GM12878 (cell line): ENCODE results near the gene SIAH2. TPM values are rescaled to one million over a fixed set of nuclear protein-coding genes. Genes with fewer than 3 reads are reported as not detected.

Source experiments
- ATAC-seq: fragments of 200-7000 bp; cut with Tn5 transposase; 3 replicates; pipeline ENCODE4 v1.9.1; 2020; ENCODE audit warnings: mild to moderate bottlenecking, moderate library complexity
- BruUV-seq: library from RNA; stranded (reverse); fragments of 400-500 nt; replicated peaks from 2 replicates; lab custom pipeline; 2021; lab: Mats Ljungman, UMichigan
- CTCF ChIA-PET: fragments of 300-600 bp; sonication (Branson Sonifier 250); formaldehyde crosslinking; extraction: SDS; loops from one replicate; lab custom pipeline; 2021; ENCODE audit warnings: inconsistent platforms; lab: Yijun Ruan, JAX
- POLR2A ChIA-PET: fragments of 350-600 bp; formaldehyde crosslinking; extraction: SDS; loops from one replicate; lab custom pipeline; 2021; ENCODE audit warnings: inconsistent platforms; lab: Charles Lee
- RAD21 ChIA-PET: fragments of 300-600 bp; sonication (Branson Sonifier 250); formaldehyde crosslinking; loops from one replicate; lab custom pipeline; 2023; ENCODE audit warnings: antibody characterized with exemption; ENCODE audit not compliant: unreplicated experiment; lab: Charles Lee
- SMC1A ChIA-PET: fragments of 300-600 bp; sonication (Branson Sonifier 250); formaldehyde crosslinking; loops from one replicate; lab custom pipeline; 2023; ENCODE audit not compliant: unreplicated experiment, uncharacterized antibody; lab: Charles Lee
- DNase-seq: peaks from one replicate; pipeline ENCODE4 v3.0.0-alpha.2; 2011; ENCODE audit warnings: low read depth, low spot score
- FAIRE-seq: peaks from 3 replicates; lab custom pipeline; 2011; peaks lifted over from hg19 to GRCh38; lab: Jason Lieb, UNC
- H2AFZ ChIP-seq: 2 replicates; pipeline ENCODE4 v1.6.0; 2011; ENCODE audit warnings: low read depth, low read length, control low read depth; ENCODE audit not compliant: control insufficient read depth
- H3K27ac ChIP-seq: 2 replicates; pipeline ENCODE4 v1.5.1; 2011; ENCODE audit warnings: control low read depth; ENCODE audit not compliant: control insufficient read depth, insufficient read depth
- H3K27me3 ChIP-seq, 2 experiments: replicated peaks in 1 of 2; 2 replicates each; pipeline versions ENCODE4 v1.6.0 to v1.6.1; 2011; ENCODE audit warnings: low read length in 1 of 2; ENCODE audit not compliant: control insufficient read depth in 2 of 2, insufficient read depth in 2 of 2
- H3K36me3 ChIP-seq, 2 experiments: 2 replicates each; pipeline ENCODE4 v1.5.1; 2011; ENCODE audit warnings: low read length in 1 of 2; ENCODE audit not compliant: control insufficient read depth in 2 of 2, insufficient read depth in 2 of 2
- H3K4me1 ChIP-seq: 2 replicates; pipeline ENCODE4 v1.6.1; 2011; ENCODE audit warnings: mild to moderate bottlenecking, low read length, moderate library complexity, mixed read lengths; ENCODE audit not compliant: control insufficient read depth, insufficient read depth
- H3K4me2 ChIP-seq: 2 replicates; pipeline ENCODE4 v1.6.0; 2011; ENCODE audit warnings: control low read depth; ENCODE audit not compliant: control insufficient read depth, insufficient read depth
- H3K4me3 ChIP-seq: fragments of 200-600 bp; sonication (generic); 2 replicates; pipeline ENCODE4 v1.5.1; 2016
- H3K79me2 ChIP-seq: 2 replicates; pipeline ENCODE4 v1.6.0; 2011; ENCODE audit warnings: low read length; ENCODE audit not compliant: control insufficient read depth, insufficient read depth
- H3K9ac ChIP-seq: 2 replicates; pipeline ENCODE4 v1.8.0; 2011; ENCODE audit warnings: low read length, control low read depth, mixed read lengths; ENCODE audit not compliant: control insufficient read depth, insufficient read depth
- H3K9me3 ChIP-seq: replicated peaks from 3 replicates; pipeline ENCODE4 v1.5.1; 2011; ENCODE audit warnings: mild to moderate bottlenecking, low read length; ENCODE audit not compliant: control insufficient read depth, insufficient read depth
- H4K20me1 ChIP-seq: 2 replicates; pipeline ENCODE4 v1.6.0; 2011; ENCODE audit not compliant: control insufficient read depth, insufficient read depth
- ASH2L ChIP-seq: fragments of 300-600, 200-600 bp; sonication (generic); IDR thresholded peaks from 2 replicates; pipeline ENCODE4 v1.6.1; 2017; ENCODE audit warnings: low read depth, mild to moderate bottlenecking, borderline replicate concordance
- CBFB ChIP-seq: IDR thresholded peaks from 2 replicates; pipeline ENCODE4 v1.6.1; 2016; ENCODE audit warnings: antibody characterized with exemption, low read depth
- CUX1 ChIP-seq: IDR thresholded peaks from 2 replicates; pipeline ENCODE4 v1.6.1; 2012; ENCODE audit warnings: improper control_type of control experiment, low read depth, low read length; ENCODE audit not compliant: insufficient replicate concordance
- DPF2 ChIP-seq: fragments of 450-650 bp; IDR thresholded peaks from 2 replicates; pipeline ENCODE4 v1.6.1; 2017; ENCODE audit warnings: mild to moderate bottlenecking
- HCFC1 ChIP-seq: fragments of 150-350 bp; IDR thresholded peaks from 2 replicates; pipeline ENCODE4 v1.6.1; 2014; ENCODE audit warnings: low read length
- KAT2A ChIP-seq: conservative IDR thresholded peaks from 2 replicates; pipeline ENCODE4 v1.6.1; 2011; ENCODE audit warnings: low read depth, low read length; ENCODE audit not compliant: control insufficient read depth
- LARP7 ChIP-seq: fragments of 450-650 bp; IDR thresholded peaks from 2 replicates; pipeline ENCODE4 v1.6.1; 2017; ENCODE audit warnings: mild to moderate bottlenecking
- MEF2A ChIP-seq: IDR thresholded peaks from 2 replicates; pipeline ENCODE4 v1.6.1; 2011; ENCODE audit warnings: low read depth, mild to moderate bottlenecking, low read length, moderate library complexity; ENCODE audit not compliant: insufficient read depth
- MYC ChIP-seq: IDR thresholded peaks from 2 replicates; pipeline ENCODE4 v1.6.1; 2011; ENCODE audit warnings: mild to moderate bottlenecking, low read length, moderate library complexity, inconsistent platforms; ENCODE audit not compliant: insufficient read depth, insufficient replicate concordance, insufficient read length, severe bottlenecking
- NFYA ChIP-seq: IDR thresholded peaks from 2 replicates; pipeline ENCODE4 v1.6.1; 2011; ENCODE audit warnings: low read depth, mild to moderate bottlenecking, low read length, improper control_type of control experiment, borderline replicate concordance
- POLR2AphosphoS5 ChIP-seq: IDR thresholded peaks from 2 replicates; pipeline ENCODE4 v1.6.1; 2011; ENCODE audit warnings: mild to moderate bottlenecking, low read length, inconsistent platforms
- RAD21 ChIP-seq: IDR thresholded peaks from 2 replicates; pipeline ENCODE4 v1.6.1; 2011; ENCODE audit warnings: mild to moderate bottlenecking, low read depth, low read length, moderate library complexity; ENCODE audit not compliant: insufficient read depth
- RFX5 ChIP-seq: IDR thresholded peaks from 2 replicates; pipeline ENCODE4 v1.6.1; 2011; ENCODE audit warnings: low read depth, low read length, improper control_type of control experiment
- RUNX3 ChIP-seq: IDR thresholded peaks from 2 replicates; pipeline ENCODE4 v1.6.1; 2012; ENCODE audit warnings: low read length, inconsistent platforms
- SMAD5 ChIP-seq: IDR thresholded peaks from 2 replicates; pipeline ENCODE4 v1.6.1; 2016; ENCODE audit warnings: antibody characterized with exemption, low read depth
- TARDBP ChIP-seq: IDR thresholded peaks from 2 replicates; pipeline ENCODE4 v1.6.1; 2016; ENCODE audit warnings: borderline replicate concordance
- TCF12 ChIP-seq: IDR thresholded peaks from 2 replicates; pipeline ENCODE4 v1.6.1; 2011; ENCODE audit warnings: low read depth, mild to moderate bottlenecking, low read length
- TCF7 ChIP-seq: IDR thresholded peaks from 2 replicates; pipeline ENCODE4 v1.6.1; 2014; ENCODE audit warnings: antibody characterized with exemption, borderline replicate concordance
- YY1 ChIP-seq: IDR thresholded peaks from 2 replicates; pipeline ENCODE4 v1.6.1; 2011; ENCODE audit warnings: low read depth, mild to moderate bottlenecking, low read length
- WGBS: methylation state at CpG from one replicate; pipeline ENCODE4 v1.1.6; 2016; ENCODE audit warnings: low lambda C conversion rate; ENCODE audit not compliant: insufficient replicate concordance, insufficient coverage; ENCODE audit errors: missing lambda C conversion rate; 5-methylcytosine and 5-hydroxymethylcytosine counted together
- in situ Hi-C: fragments of 300-500 bp; cut with MboI; formaldehyde crosslinking; loops from 9 replicates; pipeline ENCODE4 v1.14.3; 2018; ENCODE audit warnings: mixed read lengths
- intact Hi-C: fragments of 100-400 bp; cut with micrococcal nuclease; formaldehyde crosslinking; loops from one replicate; pipeline ENCODE4 v1.14.2; 2022; ENCODE audit not compliant: unreplicated experiment
- polyA plus RNA-seq, 11 experiments: library from polyadenylated mRNA; depleted of rRNA in 4 of 11; unstranded in 6 of 11; stranded (reverse) in 5 of 11; fragments of >200 nt; fragmentation: Nextera tagmentation in 4 of 11; fragmentation: Illumina TruSeq in 1 of 11; extraction: Ambion mirVana in 4 of 11; extraction: Trizol in 1 of 11; gene quantifications; 1 replicate in 1 of 11; 2 replicates in 10 of 11; pipeline versions ENCODE4 v1.2.1 to v1.2.3, GENCODE V29; 2011 to 2016; ENCODE audit warnings: inconsistent platforms in 2 of 11, missing spikeins in 2 of 11, low read depth in 1 of 11
- total RNA-seq, 4 experiments: library from RNA; depleted of rRNA in 3 of 4; stranded (reverse); fragments of >200 nt in 3 of 4; fragmentation: Illumina TruSeq in 1 of 4; extraction: Trizol in 1 of 4; gene quantifications; 2 replicates each; pipeline versions ENCODE4 v1.2.1 to v1.2.3, GENCODE V29; 2013 to 2021

The SIAH2 gene
- total and polyA plus RNA-seq, 10 of the 15 experiments (the other 5 are each of a cell fraction or from before 2014, with no cell fraction given), result 3.3 to 51.5 (median 29.7) TPM

- 0 out of 2 replicates have a peak, but pooled peaks have one; percentile 56 for TF ChIP-seq LARP7
- TF ChIP-seq RUNX3, result peak; percentile 60; the same call in 1 of the 2 replicates
- no peak for TF ChIP-seq POLR2AphosphoS5
- peak; percentile 34; the same call in 1 of the 2 replicates for TF ChIP-seq RAD21
- TF ChIP-seq ASH2L, result no peak
Measured at GRCh38 chr3:150763841-150764483, 993 bp upstream of the SIAH2 start (continued).

GRCh38 chr3:150762662-150763121, 277 bp downstream of the SIAH2 start:
- in situ Hi-C loops, result no loop called here
- Histone ChIP-seq H3K27me3 (no peaks in the 10 kb centered on the region), H3K4me1 (peaks cover 29% of the 10 kb centered on the region), H2AFZ (peak overlapping the region; percentile 77), H4K20me1 (no peaks in the 10 kb centered on the region), H3K36me3 (no peaks in the 10 kb centered on the region), H3K4me2 (no peak overlapping the region), H3K9ac (peak overlapping the region; percentile 87), H3K4me3 (peak overlapping the region; percentile 94), H3K27ac (peak overlapping the region; percentile 77), H3K79me2 (peaks cover 62% of the 10 kb centered on the region), H3K9me3 (no peaks in the 10 kb centered on the region)
- BruUV-seq, result no TSS peak
- POLR2A ChIA-PET, result interaction anchor here (0.6 to 7.1 kb wide), 16 partner anchors 8 to 793 kb away, joined by 3 to 40 read pairs (median 6); partner anchors contain the start of genes EIF2A, ERICH6 and SELENOT
- CTCF ChIA-PET, result interaction anchor here (0.6 to 2.9 kb wide), 7 partner anchors 18 to 242 kb away, joined by 3 to 18 read pairs (median 7); partner anchors contain the start of gene ERICH6
- WGBS, result under 1% methylated on average over 63 of the region's 76 CpGs
- FAIRE-seq (no peak), DNase-seq (no peak), ATAC-seq (no peak)
- intact Hi-C loops, result loop anchor here (2.0 to 5.0 kb wide), 5 partner anchors 40 to 1510 kb away; partner anchors contain the start of genes EIF2A, SELENOT and SERP1
- SMC1A ChIA-PET, result interaction anchor here (1.1 to 8.5 kb wide), 8 partner anchors 19 to 161 kb away, joined by 3 to 68 read pairs (median 9); no protein-coding TSS in a partner anchor
- RAD21 ChIA-PET, result interaction anchor here (0.7 to 6.6 kb wide), 18 partner anchors 10 to 457 kb away, joined by 3 to 36 read pairs (median 5); partner anchors contain the start of genes EIF2A, ERICH6, SELENOT and SERP1
- no peak for TF ChIP-seq KAT2A
- TF ChIP-seq MEF2A, result no peak
- TF ChIP-seq SMAD5, result no peak
- TF ChIP-seq TCF7, result no peak
- TF ChIP-seq TCF12, result no peak
- TF ChIP-seq LARP7, result peak; percentile 97; the same call in 1 of the 2 replicates
- TF ChIP-seq TARDBP, result no peak
- no peak for TF ChIP-seq CBFB
- TF ChIP-seq RFX5, result no peak
- no peak for TF ChIP-seq CUX1
- no peak for TF ChIP-seq MYC
- TF ChIP-seq DPF2, result peak; percentile 82; the same call in 1 of the 2 replicates
- no peak for TF ChIP-seq YY1
- TF ChIP-seq NFYA, result no peak
- no peak for TF ChIP-seq HCFC1
